ENCODE measurements around the gene CROT. TPM values are rescaled to one million over a fixed set of nuclear protein-coding genes. Genes with fewer than 3 reads are reported as not detected.
A peak's percentile ranks its signal among the peaks of the same experiment; 100 is the strongest.
"Not testable (repeated sequence)": the region's sequence is repeated elsewhere in the genome, so short reads cannot be mapped to it uniquely, and the experiment has no call there.

The CROT gene
- polyA plus RNA-seq: 10 to 100 TPM in 1 of 3 donors, 1 to 10 TPM in 2; 3.9 to 13.2 (median 7.5) TPM

- H3K27me3 Mint-ChIP-seq (ENCODE audit: low read depth in 3 of 3): peaks cover 0 to 2% (median 0%) of the 10 kb centered on the region in 3 donors
- peaks cover 37 to 66% of the 10 kb centered on the region in 2 donors for H3K4me1 Mint-ChIP-seq
- peak within 1 kb of the TSS; percentile 91 to 98 (median 95) for H3K4me3 Mint-ChIP-seq
- H3K27ac Mint-ChIP-seq: peak within 1 kb of the TSS; percentile 93 to 96 (median 94)
- H3K9me3 Mint-ChIP-seq: no peaks in the 10 kb centered on the region
- peak; percentile 94 for DNase-seq
- peaks cover 17 to 24% (median 17%) of the 10 kb centered on the region in 3 donors for H3K36me3 Mint-ChIP-seq
Measured at GRCh38 chr7:87345166-87345927, at the start of gene CROT. CROT (plus strand) TSS chr7:87345664; CDS start chr7:87349069, 3,405 bp downstream.

GRCh38 chr7:87300756-87301155 is 44.7 kb upstream of the CROT start:
- no peak overlapping the region for H3K4me3 Mint-ChIP-seq
- H3K4me1 Mint-ChIP-seq: no peaks in the 10 kb centered on the region
- no peak for DNase-seq
- peaks cover 0 to 6% (median 2%) of the 10 kb centered on the region in 6 donors for H3K9me3 Mint-ChIP-seq
- H3K27ac Mint-ChIP-seq: no peak overlapping the region
- H3K27me3 Mint-ChIP-seq (ENCODE audit: low read depth in 3 of 3): peaks cover 3 to 12% (median 3%) of the 10 kb centered on the region in 3 donors
- peaks cover 0 to 4% (median 4%) of the 10 kb centered on the region in 3 donors for H3K36me3 Mint-ChIP-seq

- no peak overlapping the region for H3K4me3 Mint-ChIP-seq
- DNase-seq: no peak
- no peaks in the 10 kb centered on the region for H3K9me3 Mint-ChIP-seq
- no peaks in the 10 kb centered on the region for H3K36me3 Mint-ChIP-seq
- no peaks in the 10 kb centered on the region for H3K4me1 Mint-ChIP-seq
- H3K27me3 Mint-ChIP-seq (ENCODE audit: low read depth in 3 of 3): peaks cover 4 to 9% (median 6%) of the 10 kb centered on the region in 3 donors
- H3K27ac Mint-ChIP-seq: no peak overlapping the region
Measured at GRCh38 chr7:87310790-87311419, 34.6 kb upstream of the CROT start.

- no peak overlapping the region for H3K27ac Mint-ChIP-seq
- DNase-seq: peak; percentile 55 to 68 (median 66)
- H3K9me3 Mint-ChIP-seq: no peaks in the 10 kb centered on the region
- peaks cover 6% of the 10 kb centered on the region in 2 donors for H3K4me1 Mint-ChIP-seq
- peaks cover 4 to 6% (median 4%) of the 10 kb centered on the region in 3 donors for H3K27me3 Mint-ChIP-seq (ENCODE audit: low read depth in 3 of 3)
- no peaks in the 10 kb centered on the region for H3K36me3 Mint-ChIP-seq
- no peak overlapping the region for H3K4me3 Mint-ChIP-seq
Measured at GRCh38 chr7:87312215-87312865, 33.1 kb upstream of the CROT start.

- H3K4me3 Mint-ChIP-seq: no peak overlapping the region
- H3K4me1 Mint-ChIP-seq: peaks cover 29% of the 10 kb centered on the region in 2 donors
- H3K27ac Mint-ChIP-seq: no peak overlapping the region
- peaks cover 0 to 3% (median 0%) of the 10 kb centered on the region in 3 donors for H3K36me3 Mint-ChIP-seq
- no peak for DNase-seq
- H3K9me3 Mint-ChIP-seq: no peaks in the 10 kb centered on the region
- H3K27me3 Mint-ChIP-seq (ENCODE audit: low read depth in 3 of 3): peaks cover 1 to 3% (median 2%) of the 10 kb centered on the region in 3 donors
Measured at GRCh38 chr7:87316097-87316700, 29.3 kb upstream of the CROT start.

- no peak for DNase-seq
- Mint-ChIP-seq H3K4me1 (peaks cover 29% of the 10 kb centered on the region in 2 donors), H3K9me3 (no peaks in the 10 kb centered on the region), H3K27ac (peak overlapping the region in 3 of 6 donors; percentile 38 to 46 (median 41)), H3K27me3 (ENCODE audit: low read depth in 3 of 3) (peaks cover 1 to 3% (median 2%) of the 10 kb centered on the region in 3 donors), H3K4me3 (peak overlapping the region in 1 of 5 donors; percentile 26), H3K36me3 (peaks cover 0 to 11% (median 0%) of the 10 kb centered on the region in 3 donors)
Measured at GRCh38 chr7:87316846-87317552, 28.5 kb upstream of the CROT start.

- no peak for DNase-seq
- Mint-ChIP-seq H3K27ac (peak overlapping the region in 4 of 6 donors; percentile 16 to 45 (median 26)), H3K36me3 (peaks cover 4 to 18% (median 4%) of the 10 kb centered on the region in 3 donors), H3K27me3 (ENCODE audit: low read depth in 3 of 3) (peaks cover 1 to 3% (median 2%) of the 10 kb centered on the region in 3 donors), H3K4me3 (peak overlapping the region in 3 of 5 donors; percentile 3 to 50 (median 38)), H3K9me3 (no peaks in the 10 kb centered on the region), H3K4me1 (peaks cover 29% of the 10 kb centered on the region in 2 donors)
Measured at GRCh38 chr7:87317691-87318245, 27.7 kb upstream of the CROT start.

- Mint-ChIP-seq H3K27ac (peak overlapping the region; percentile 84 to 95 (median 94)), H3K27me3 (ENCODE audit: low read depth in 3 of 3) (peaks cover 1 to 3% (median 2%) of the 10 kb centered on the region in 3 donors), H3K9me3 (no peaks in the 10 kb centered on the region), H3K4me3 (peak overlapping the region; percentile 83 to 91 (median 86)), H3K4me1 (peaks cover 29% of the 10 kb centered on the region in 2 donors), H3K36me3 (peaks cover 4 to 23% (median 13%) of the 10 kb centered on the region in 3 donors)
- DNase-seq: peak in 1 of 3 donors; percentile 6
Measured at GRCh38 chr7:87318741-87319140, 26.7 kb upstream of the CROT start.

- peak; percentile 23 to 51 (median 38) for DNase-seq
- H3K9me3 Mint-ChIP-seq: not testable (repeated sequence)
Measured at GRCh38 chr7:87319154-87319581, 26.3 kb upstream of the CROT start.

GRCh38 chr7:87322912-87323311 is 22.6 kb upstream of the CROT start:
- Mint-ChIP-seq H3K27me3 (ENCODE audit: low read depth in 3 of 3) (peaks cover 0 to 3% (median 1%) of the 10 kb centered on the region in 3 donors), H3K27ac (peak overlapping the region in 1 of 6 donors; percentile 14), H3K4me1 (peaks cover 20% of the 10 kb centered on the region in 2 donors), H3K4me3 (no peak overlapping the region), H3K36me3 (peaks cover 16 to 54% (median 38%) of the 10 kb centered on the region in 3 donors), H3K9me3 (peaks cover 6 to 23% (median 17%) of the 10 kb centered on the region in 6 donors)
- no peak for DNase-seq

More at GRCh38 chr7:87319154-87319581, 26.3 kb upstream of the CROT start:
- H3K27ac Mint-ChIP-seq: peak overlapping the region; percentile 84 to 95 (median 94)
- H3K4me3 Mint-ChIP-seq: peak overlapping the region; percentile 83 to 91 (median 86)
- peaks cover 4 to 27% (median 13%) of the 10 kb centered on the region in 3 donors for H3K36me3 Mint-ChIP-seq
- H3K4me1 Mint-ChIP-seq: peaks cover 29% of the 10 kb centered on the region in 2 donors
- not testable (repeated sequence) for H3K27me3 Mint-ChIP-seq (ENCODE audit: low read depth in 3 of 3)

- no peak overlapping the region for H3K4me3 Mint-ChIP-seq
- peaks cover 37 to 79% (median 63%) of the 10 kb centered on the region in 3 donors for H3K36me3 Mint-ChIP-seq
- no peak for DNase-seq
- H3K27ac Mint-ChIP-seq: no peak overlapping the region
- peaks cover 0 to 2% (median 0%) of the 10 kb centered on the region in 3 donors for H3K27me3 Mint-ChIP-seq (ENCODE audit: low read depth in 3 of 3)
- no peaks in the 10 kb centered on the region for H3K4me1 Mint-ChIP-seq
- peaks cover 17 to 51% (median 40%) of the 10 kb centered on the region in 6 donors for H3K9me3 Mint-ChIP-seq
Measured at GRCh38 chr7:87325576-87326370, 19.7 kb upstream of the CROT start.

- Mint-ChIP-seq H3K36me3 (peaks cover 33 to 71% (median 59%) of the 10 kb centered on the region in 3 donors), H3K27ac (no peak overlapping the region), H3K27me3 (ENCODE audit: low read depth in 3 of 3) (peaks cover 0 to 2% (median 0%) of the 10 kb centered on the region in 3 donors), H3K4me1 (no peaks in the 10 kb centered on the region), H3K4me3 (no peak overlapping the region), H3K9me3 (peaks cover 17 to 51% (median 40%) of the 10 kb centered on the region in 6 donors)
- no peak for DNase-seq
Measured at GRCh38 chr7:87328281-87328680, 17.2 kb upstream of the CROT start.

All from immature natural killer cell (primary cell).